ENCODE data around the gene DLGAP1.

Gene DLGAP1

DNA sequence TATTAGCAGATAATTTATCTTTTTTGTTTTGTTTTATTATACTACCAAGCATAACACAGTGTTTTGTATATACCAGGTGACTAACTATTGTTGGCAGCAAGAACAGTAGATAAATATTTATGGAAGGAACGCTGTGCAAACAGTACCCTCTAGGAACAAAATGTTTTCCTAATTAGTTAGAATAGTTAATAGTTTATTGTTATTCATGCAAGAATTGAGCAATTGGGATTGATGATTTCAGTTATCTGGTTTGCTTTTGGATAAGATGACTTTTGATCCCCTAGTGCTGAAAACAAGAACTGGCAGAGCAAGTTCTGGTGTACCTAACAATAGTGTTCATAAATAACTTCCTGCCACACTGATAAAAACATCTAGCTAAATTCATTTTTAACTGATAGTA lies 681.8 kb downstream of the DLGAP1 start:
- no peak for ATAC-seq
- TF ChIP-seq, protein P1, sequence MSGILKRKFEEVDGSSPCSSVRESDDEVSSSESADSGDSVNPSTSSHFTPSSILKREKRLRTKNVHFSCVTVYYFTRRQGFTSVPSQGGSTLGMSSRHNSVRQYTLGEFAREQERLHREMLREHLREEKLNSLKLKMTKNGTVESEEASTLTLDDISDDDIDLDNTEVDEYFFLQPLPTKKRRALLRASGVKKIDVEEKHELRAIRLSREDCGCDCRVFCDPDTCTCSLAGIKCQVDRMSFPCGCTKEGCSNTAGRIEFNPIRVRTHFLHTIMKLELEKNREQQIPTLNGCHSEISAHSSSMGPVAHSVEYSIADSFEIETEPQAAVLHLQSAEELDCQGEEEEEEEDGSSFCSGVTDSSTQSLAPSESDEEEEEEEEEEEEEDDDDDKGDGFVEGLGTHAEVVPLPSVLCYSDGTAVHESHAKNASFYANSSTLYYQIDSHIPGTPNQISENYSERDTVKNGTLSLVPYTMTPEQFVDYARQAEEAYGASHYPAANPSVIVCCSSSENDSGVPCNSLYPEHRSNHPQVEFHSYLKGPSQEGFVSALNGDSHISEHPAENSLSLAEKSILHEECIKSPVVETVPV (CRISPR knock-in tag; IDR thresholded peaks at IDR 0.05) = no peak
- no peak for TF ChIP-seq PPARA (CRISPR knock-in tag; IDR thresholded peaks at IDR 0.05; ENCODE audit: borderline replicate concordance)
- TF ChIP-seq ISL1 (CRISPR knock-in tag; IDR thresholded peaks at IDR 0.05) = no peak
- TF ChIP-seq ESRRG (CRISPR knock-in tag; IDR thresholded peaks at IDR 0.05) = no peak
- TF ChIP-seq ARNTL (CRISPR knock-in tag; IDR thresholded peaks at IDR 0.05; ENCODE audit: borderline replicate concordance, low read depth) = no peak
- TF ChIP-seq TOX (CRISPR knock-in tag; IDR thresholded peaks at IDR 0.05; ENCODE audit: borderline replicate concordance) = no peak
- no peak for TF ChIP-seq BACH2 (CRISPR knock-in tag; IDR thresholded peaks at IDR 0.05; ENCODE audit: borderline replicate concordance)
- TF ChIP-seq, protein P2, sequence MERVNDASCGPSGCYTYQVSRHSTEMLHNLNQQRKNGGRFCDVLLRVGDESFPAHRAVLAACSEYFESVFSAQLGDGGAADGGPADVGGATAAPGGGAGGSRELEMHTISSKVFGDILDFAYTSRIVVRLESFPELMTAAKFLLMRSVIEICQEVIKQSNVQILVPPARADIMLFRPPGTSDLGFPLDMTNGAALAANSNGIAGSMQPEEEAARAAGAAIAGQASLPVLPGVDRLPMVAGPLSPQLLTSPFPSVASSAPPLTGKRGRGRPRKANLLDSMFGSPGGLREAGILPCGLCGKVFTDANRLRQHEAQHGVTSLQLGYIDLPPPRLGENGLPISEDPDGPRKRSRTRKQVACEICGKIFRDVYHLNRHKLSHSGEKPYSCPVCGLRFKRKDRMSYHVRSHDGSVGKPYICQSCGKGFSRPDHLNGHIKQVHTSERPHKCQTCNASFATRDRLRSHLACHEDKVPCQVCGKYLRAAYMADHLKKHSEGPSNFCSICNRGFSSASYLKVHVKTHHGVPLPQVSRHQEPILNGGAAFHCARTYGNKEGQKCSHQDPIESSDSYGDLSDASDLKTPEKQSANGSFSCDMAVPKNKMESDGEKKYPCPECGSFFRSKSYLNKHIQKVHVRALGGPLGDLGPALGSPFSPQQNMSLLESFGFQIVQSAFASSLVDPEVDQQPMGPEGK (CRISPR knock-in tag; IDR thresholded peaks at IDR 0.05; ENCODE audit: borderline replicate concordance) = no peak
- no peak for TF ChIP-seq ZFP30 (CRISPR knock-in tag; IDR thresholded peaks at IDR 0.05)

DNA sequence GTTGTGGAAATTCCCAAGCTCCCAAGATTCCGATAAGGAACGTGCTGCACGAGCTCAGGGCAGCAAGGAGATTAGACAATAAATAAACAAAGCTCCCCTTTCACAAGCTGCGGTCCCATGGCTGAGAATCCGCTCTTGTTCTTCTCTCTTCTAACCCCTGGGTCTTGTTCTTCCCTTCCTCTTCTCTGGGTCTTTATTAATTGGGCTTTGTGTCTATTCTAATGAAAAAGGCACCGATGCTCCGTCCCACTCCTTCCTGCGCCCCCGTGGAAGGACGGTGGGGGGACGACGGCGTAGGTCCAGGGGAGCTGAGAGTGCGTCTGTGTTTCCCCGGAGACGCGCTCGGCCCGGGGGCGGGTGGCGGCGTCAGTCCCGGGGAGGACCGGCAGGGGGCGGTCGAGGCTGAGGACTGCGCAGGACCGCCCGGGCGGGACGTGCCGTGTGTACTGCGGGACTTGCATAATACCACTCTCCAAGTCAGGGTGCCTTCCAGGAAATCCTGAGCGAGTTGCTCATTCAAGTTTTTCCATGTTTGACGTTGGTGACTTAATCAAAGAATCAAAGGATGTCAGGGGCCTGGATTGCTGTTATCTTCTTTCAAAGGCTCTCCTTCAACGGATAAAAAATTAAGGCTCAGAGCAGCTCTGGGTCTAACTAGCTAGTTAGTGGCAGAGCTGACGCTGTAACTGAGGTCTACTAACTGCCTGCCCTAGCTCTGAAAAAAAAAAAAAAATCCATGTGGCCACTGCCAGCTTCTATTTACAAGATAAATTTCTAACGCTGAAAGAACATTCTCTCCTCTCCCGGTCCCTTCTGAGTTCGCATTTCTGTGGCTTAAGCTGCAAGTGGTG lies 683.8 kb downstream of the DLGAP1 start:
- TF ChIP-seq, protein P1 (CRISPR knock-in tag; IDR thresholded peaks at IDR 0.05) = no peak
- no peak for TF ChIP-seq ISL1 (CRISPR knock-in tag; IDR thresholded peaks at IDR 0.05)
- no peak for TF ChIP-seq ZNF8 (CRISPR knock-in tag; IDR thresholded peaks at IDR 0.05)
- TF ChIP-seq ZNF565 (CRISPR knock-in tag; conservative IDR thresholded peaks at IDR 0.05; ENCODE audit: low read depth) = no peak
- TF ChIP-seq PPARA (CRISPR knock-in tag; IDR thresholded peaks at IDR 0.05; ENCODE audit: borderline replicate concordance) = no peak
- no peak for TF ChIP-seq GLIS3 (CRISPR knock-in tag; IDR thresholded peaks at IDR 0.05)
- TF ChIP-seq ESRRG (CRISPR knock-in tag; IDR thresholded peaks at IDR 0.05) = no peak
- TF ChIP-seq, protein P2 (CRISPR knock-in tag; IDR thresholded peaks at IDR 0.05; ENCODE audit: borderline replicate concordance) = no peak
- no peak for TF ChIP-seq TCF4 (CRISPR knock-in tag; IDR thresholded peaks at IDR 0.05; ENCODE audit: borderline replicate concordance)
- no peak for TF ChIP-seq RARB (CRISPR knock-in tag; IDR thresholded peaks at IDR 0.05)
- TF ChIP-seq, protein P3, sequence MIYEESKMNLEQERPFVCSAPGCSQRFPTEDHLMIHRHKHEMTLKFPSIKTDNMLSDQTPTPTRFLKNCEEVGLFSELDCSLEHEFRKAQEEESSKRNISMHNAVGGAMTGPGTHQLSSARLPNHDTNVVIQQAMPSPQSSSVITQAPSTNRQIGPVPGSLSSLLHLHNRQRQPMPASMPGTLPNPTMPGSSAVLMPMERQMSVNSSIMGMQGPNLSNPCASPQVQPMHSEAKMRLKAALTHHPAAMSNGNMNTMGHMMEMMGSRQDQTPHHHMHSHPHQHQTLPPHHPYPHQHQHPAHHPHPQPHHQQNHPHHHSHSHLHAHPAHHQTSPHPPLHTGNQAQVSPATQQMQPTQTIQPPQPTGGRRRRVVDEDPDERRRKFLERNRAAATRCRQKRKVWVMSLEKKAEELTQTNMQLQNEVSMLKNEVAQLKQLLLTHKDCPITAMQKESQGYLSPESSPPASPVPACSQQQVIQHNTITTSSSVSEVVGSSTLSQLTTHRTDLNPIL (CRISPR knock-in tag; IDR thresholded peaks at IDR 0.05; ENCODE audit: low read depth) = no peak
- TF ChIP-seq OSR1 (CRISPR knock-in tag; IDR thresholded peaks at IDR 0.05) = no peak
- TF ChIP-seq, protein P4, sequence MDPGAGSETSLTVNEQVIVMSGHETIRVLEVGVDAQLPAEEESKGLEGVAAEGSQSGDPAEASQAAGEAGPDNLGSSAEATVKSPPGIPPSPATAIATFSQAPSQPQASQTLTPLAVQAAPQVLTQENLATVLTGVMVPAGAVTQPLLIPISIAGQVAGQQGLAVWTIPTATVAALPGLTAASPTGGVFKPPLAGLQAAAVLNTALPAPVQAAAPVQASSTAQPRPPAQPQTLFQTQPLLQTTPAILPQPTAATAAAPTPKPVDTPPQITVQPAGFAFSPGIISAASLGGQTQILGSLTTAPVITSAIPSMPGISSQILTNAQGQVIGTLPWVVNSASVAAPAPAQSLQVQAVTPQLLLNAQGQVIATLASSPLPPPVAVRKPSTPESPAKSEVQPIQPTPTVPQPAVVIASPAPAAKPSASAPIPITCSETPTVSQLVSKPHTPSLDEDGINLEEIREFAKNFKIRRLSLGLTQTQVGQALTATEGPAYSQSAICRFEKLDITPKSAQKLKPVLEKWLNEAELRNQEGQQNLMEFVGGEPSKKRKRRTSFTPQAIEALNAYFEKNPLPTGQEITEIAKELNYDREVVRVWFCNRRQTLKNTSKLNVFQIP (CRISPR knock-in tag; IDR thresholded peaks at IDR 0.05; ENCODE audit: borderline replicate concordance, low read depth) = no peak
- no peak for TF ChIP-seq ZFP30 (CRISPR knock-in tag; IDR thresholded peaks at IDR 0.05)
- TF ChIP-seq, protein P5, sequence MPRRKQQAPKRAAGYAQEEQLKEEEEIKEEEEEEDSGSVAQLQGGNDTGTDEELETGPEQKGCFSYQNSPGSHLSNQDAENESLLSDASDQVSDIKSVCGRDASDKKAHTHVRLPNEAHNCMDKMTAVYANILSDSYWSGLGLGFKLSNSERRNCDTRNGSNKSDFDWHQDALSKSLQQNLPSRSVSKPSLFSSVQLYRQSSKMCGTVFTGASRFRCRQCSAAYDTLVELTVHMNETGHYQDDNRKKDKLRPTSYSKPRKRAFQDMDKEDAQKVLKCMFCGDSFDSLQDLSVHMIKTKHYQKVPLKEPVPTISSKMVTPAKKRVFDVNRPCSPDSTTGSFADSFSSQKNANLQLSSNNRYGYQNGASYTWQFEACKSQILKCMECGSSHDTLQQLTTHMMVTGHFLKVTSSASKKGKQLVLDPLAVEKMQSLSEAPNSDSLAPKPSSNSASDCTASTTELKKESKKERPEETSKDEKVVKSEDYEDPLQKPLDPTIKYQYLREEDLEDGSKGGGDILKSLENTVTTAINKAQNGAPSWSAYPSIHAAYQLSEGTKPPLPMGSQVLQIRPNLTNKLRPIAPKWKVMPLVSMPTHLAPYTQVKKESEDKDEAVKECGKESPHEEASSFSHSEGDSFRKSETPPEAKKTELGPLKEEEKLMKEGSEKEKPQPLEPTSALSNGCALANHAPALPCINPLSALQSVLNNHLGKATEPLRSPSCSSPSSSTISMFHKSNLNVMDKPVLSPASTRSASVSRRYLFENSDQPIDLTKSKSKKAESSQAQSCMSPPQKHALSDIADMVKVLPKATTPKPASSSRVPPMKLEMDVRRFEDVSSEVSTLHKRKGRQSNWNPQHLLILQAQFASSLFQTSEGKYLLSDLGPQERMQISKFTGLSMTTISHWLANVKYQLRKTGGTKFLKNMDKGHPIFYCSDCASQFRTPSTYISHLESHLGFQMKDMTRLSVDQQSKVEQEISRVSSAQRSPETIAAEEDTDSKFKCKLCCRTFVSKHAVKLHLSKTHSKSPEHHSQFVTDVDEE (CRISPR knock-in tag; IDR thresholded peaks at IDR 0.05) = no peak
- no peak for TF ChIP-seq BACH2 (CRISPR knock-in tag; IDR thresholded peaks at IDR 0.05; ENCODE audit: borderline replicate concordance)
- no peak for TF ChIP-seq ZFP3 (CRISPR knock-in tag; IDR thresholded peaks at IDR 0.05)
- no peak for TF ChIP-seq CSDC2 (CRISPR knock-in tag; IDR thresholded peaks at IDR 0.05)
- ATAC-seq = peak; percentile 99

Data from SK-N-SH treated with all-trans-retinoic acid at 6 μM for 48 hours (cell line).